ENCODE results near the gene TEX53.

The TEX53 gene

DNA sequence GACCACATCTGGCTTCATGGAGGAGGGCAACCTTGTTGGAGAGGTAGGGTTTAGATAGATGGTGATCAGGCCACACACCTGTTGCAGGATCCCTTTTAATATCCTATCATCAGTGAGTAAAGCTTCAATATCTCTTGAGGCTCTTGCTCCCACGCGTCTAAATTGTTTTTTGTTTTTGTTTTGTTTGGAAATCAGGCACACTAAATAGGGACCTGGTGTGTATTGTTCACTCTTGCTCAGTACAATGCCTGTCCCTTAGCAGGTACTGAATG lies 49.1 kb downstream of the TEX53 start:
- Histone ChIP-seq H3K4me1 (ENCODE audit: insufficient read depth, low read length) (peaks cover 28% of the 10 kb centered on the region), H3K4me2 (ENCODE audit: insufficient read depth, low read length) (no peak overlapping the region), H2AFZ (ENCODE audit: low read depth, low read length) (no peak overlapping the region), H4K20me1 (ENCODE audit: insufficient read depth, low read length) (no peaks in the 10 kb centered on the region), H3K27ac (ENCODE audit: low read length) (no peak overlapping the region), H3K9me3 (ENCODE audit: insufficient read depth, low read length, severe bottlenecking) (no peaks in the 10 kb centered on the region), H3K27me3 (ENCODE audit: insufficient read depth, low read length, poor library complexity) (no peaks in the 10 kb centered on the region), H3K9ac (ENCODE audit: low read depth, low read length) (no peak overlapping the region), H3K79me2 (ENCODE audit: insufficient read depth, low read length) (peaks cover 32% of the 10 kb centered on the region), H3K36me3 (ENCODE audit: insufficient read depth, low read length) (no peaks in the 10 kb centered on the region), H3K4me3 (ENCODE audit: low read depth in 1 of 2, low read length in 2 of 2) (no peak overlapping the region)
- no peak for TF ChIP-seq EZH2 (IDR thresholded peaks at IDR 0.05; ENCODE audit: borderline replicate concordance, low read depth, low read length, severe bottlenecking)
- TF ChIP-seq, protein P1, sequence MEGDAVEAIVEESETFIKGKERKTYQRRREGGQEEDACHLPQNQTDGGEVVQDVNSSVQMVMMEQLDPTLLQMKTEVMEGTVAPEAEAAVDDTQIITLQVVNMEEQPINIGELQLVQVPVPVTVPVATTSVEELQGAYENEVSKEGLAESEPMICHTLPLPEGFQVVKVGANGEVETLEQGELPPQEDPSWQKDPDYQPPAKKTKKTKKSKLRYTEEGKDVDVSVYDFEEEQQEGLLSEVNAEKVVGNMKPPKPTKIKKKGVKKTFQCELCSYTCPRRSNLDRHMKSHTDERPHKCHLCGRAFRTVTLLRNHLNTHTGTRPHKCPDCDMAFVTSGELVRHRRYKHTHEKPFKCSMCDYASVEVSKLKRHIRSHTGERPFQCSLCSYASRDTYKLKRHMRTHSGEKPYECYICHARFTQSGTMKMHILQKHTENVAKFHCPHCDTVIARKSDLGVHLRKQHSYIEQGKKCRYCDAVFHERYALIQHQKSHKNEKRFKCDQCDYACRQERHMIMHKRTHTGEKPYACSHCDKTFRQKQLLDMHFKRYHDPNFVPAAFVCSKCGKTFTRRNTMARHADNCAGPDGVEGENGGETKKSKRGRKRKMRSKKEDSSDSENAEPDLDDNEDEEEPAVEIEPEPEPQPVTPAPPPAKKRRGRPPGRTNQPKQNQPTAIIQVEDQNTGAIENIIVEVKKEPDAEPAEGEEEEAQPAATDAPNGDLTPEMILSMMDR (IDR thresholded peaks at IDR 0.05; ENCODE audit: borderline replicate concordance, extremely low read depth, low read length, poor library complexity, severe bottlenecking), result no peak
- no peak for ATAC-seq (ENCODE audit: insufficient read depth, low read depth)
- no peak for DNase-seq

DNA sequence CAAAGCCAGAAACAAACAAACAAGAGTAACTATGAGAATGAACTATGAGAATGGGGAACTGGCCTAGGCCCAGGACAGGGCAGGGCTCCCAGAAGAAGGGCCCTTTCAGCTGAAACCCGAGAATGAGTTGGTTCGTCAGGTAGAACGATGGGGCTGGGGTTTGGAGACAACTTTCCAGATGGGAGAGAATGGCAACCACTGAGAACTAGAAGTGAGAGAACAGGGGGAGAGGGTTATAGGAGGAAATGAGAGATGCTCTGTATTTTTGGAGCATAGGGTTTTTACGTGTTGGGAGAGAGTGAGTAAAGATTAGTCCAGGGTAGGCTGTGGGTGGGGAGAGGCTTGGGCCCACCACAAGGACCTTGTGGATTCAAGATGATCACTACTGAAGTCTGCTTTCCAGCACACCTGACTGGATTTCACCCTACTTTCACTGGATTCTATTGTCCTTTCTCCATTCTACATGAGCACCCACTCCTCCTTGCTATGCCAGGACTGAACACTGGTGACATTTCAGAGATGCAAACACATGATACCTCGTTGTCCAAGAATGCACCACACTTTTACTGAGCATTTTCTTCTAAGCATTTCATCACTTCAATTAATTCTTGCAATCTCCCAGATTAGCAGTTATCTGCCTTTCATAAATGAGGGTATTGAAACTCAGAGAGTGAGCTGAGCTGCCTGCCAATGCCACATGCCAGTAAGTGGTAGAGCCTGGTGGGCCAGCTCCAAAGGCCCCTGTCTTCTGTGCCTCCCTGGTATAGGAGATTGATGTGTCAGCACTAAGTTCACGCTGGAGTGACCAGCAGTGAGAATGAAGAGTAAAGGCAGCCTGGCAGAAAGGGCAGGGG lies 49.7 kb downstream of the TEX53 start:
- no peak overlapping the region for H3K27ac ChIP-seq (ENCODE audit: low read length)
- no peak for ATAC-seq (ENCODE audit: insufficient read depth, low read depth)

DNA sequence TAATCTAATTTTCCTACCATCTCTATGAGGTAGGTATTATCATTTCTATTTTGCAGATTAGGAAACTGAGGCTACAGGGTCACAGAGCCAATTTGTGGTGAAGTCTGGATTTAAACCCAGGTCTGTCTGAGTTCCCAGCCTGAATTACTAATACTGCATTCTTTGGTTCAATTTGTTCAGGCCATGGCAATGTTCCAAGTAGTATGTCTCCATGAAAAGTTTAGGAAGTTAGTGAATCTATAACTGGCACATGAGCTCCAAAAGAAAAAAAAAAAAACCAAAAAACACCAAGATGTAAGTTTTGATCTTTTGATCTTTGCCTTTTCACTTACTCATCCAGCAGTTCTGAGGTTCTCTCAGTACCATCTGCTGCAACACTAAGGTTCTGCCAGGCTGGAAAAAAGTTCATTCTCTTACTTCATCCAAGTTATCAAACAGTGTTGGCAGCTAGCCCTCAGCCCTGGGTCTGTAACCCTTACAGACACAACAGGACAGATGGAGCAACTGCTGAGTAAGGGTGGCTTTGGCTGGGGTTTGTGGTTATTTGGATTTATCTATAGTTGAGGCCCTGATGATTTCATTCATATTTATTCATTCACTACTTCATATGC lies 50.9 kb downstream of the TEX53 start:
- Histone ChIP-seq H4K20me1 (ENCODE audit: insufficient read depth, low read length) (no peaks in the 10 kb centered on the region), H3K9ac (ENCODE audit: low read depth, low read length) (no peak overlapping the region), H3K27me3 (ENCODE audit: insufficient read depth, low read length, poor library complexity) (no peaks in the 10 kb centered on the region), H3K27ac (ENCODE audit: low read length) (no peak overlapping the region), H3K9me3 (ENCODE audit: insufficient read depth, low read length, severe bottlenecking) (no peaks in the 10 kb centered on the region), H3K36me3 (ENCODE audit: insufficient read depth, low read length) (no peaks in the 10 kb centered on the region), H2AFZ (ENCODE audit: low read depth, low read length) (no peak overlapping the region), H3K4me3 (ENCODE audit: low read depth in 1 of 2, low read length in 2 of 2) (no peak overlapping the region), H3K4me1 (ENCODE audit: insufficient read depth, low read length) (peaks cover 14% of the 10 kb centered on the region), H3K79me2 (ENCODE audit: insufficient read depth, low read length) (peaks cover 14% of the 10 kb centered on the region), H3K4me2 (ENCODE audit: insufficient read depth, low read length) (no peak overlapping the region)
- TF ChIP-seq, protein P1 (IDR thresholded peaks at IDR 0.05; ENCODE audit: borderline replicate concordance, extremely low read depth, low read length, poor library complexity, severe bottlenecking), result no peak
- no peak for TF ChIP-seq EZH2 (IDR thresholded peaks at IDR 0.05; ENCODE audit: borderline replicate concordance, low read depth, low read length, severe bottlenecking)
- ATAC-seq (ENCODE audit: insufficient read depth, low read depth), result no peak
- no peak for DNase-seq

More for the DNA sequence above, 49.7 kb downstream of the TEX53 start:
- H3K36me3 ChIP-seq (ENCODE audit: insufficient read depth, low read length), result no peaks in the 10 kb centered on the region
- TF ChIP-seq EZH2 (IDR thresholded peaks at IDR 0.05; ENCODE audit: borderline replicate concordance, low read depth, low read length, severe bottlenecking), result no peak
- TF ChIP-seq, protein P1 (IDR thresholded peaks at IDR 0.05; ENCODE audit: borderline replicate concordance, extremely low read depth, low read length, poor library complexity, severe bottlenecking), result no peak
- H3K9ac ChIP-seq (ENCODE audit: low read depth, low read length), result no peak overlapping the region
- no peak overlapping the region for H3K4me3 ChIP-seq (ENCODE audit: low read depth in 1 of 2, low read length in 2 of 2)
- H2AFZ ChIP-seq (ENCODE audit: low read depth, low read length), result no peak overlapping the region
- no peak for DNase-seq
- peaks cover 23% of the 10 kb centered on the region for H3K4me1 ChIP-seq (ENCODE audit: insufficient read depth, low read length)
- no peaks in the 10 kb centered on the region for H3K9me3 ChIP-seq (ENCODE audit: insufficient read depth, low read length, severe bottlenecking)
- no peak overlapping the region for H3K4me2 ChIP-seq (ENCODE audit: insufficient read depth, low read length)
- H3K79me2 ChIP-seq (ENCODE audit: insufficient read depth, low read length), result peaks cover 26% of the 10 kb centered on the region
- no peaks in the 10 kb centered on the region for H3K27me3 ChIP-seq (ENCODE audit: insufficient read depth, low read length, poor library complexity)
- H4K20me1 ChIP-seq (ENCODE audit: insufficient read depth, low read length), result no peaks in the 10 kb centered on the region
